Measurements from ENCODE around the gene GFOD2.

GFOD2 gene

DNA sequence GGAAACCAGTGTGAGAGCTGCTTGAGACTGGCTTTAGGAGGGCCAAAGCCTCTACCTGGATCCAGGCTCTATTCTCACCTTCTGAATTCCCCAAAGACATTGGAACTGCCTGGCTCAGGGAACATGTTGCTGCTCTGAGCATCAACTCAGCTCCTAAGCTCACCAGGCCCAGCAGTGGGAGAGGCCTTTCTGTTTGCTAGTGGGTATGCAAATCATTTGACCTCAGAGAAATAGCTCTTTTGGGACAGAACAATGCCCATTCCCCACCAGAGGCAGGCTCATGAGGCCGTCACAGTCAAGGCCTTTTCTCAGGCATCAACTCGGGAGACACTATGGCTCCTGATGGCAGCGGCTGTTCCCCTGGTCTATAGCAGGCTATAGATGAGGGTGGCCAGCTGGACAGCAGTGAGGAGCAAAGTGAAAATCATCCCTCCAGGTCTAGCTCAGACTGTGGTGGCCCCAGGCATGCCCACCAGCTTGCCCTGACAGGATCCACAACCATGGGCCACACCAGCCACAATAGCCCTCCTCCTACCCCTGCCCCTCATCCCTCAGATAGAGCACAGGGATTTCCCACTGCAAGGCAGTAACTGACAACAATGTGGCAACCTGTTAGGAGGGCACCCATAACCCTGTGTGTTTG is 30.4 kb upstream of the GFOD2 start:
- no peak for DNase-seq (ENCODE audit: low read depth)
- TF ChIP-seq, protein P1, sequence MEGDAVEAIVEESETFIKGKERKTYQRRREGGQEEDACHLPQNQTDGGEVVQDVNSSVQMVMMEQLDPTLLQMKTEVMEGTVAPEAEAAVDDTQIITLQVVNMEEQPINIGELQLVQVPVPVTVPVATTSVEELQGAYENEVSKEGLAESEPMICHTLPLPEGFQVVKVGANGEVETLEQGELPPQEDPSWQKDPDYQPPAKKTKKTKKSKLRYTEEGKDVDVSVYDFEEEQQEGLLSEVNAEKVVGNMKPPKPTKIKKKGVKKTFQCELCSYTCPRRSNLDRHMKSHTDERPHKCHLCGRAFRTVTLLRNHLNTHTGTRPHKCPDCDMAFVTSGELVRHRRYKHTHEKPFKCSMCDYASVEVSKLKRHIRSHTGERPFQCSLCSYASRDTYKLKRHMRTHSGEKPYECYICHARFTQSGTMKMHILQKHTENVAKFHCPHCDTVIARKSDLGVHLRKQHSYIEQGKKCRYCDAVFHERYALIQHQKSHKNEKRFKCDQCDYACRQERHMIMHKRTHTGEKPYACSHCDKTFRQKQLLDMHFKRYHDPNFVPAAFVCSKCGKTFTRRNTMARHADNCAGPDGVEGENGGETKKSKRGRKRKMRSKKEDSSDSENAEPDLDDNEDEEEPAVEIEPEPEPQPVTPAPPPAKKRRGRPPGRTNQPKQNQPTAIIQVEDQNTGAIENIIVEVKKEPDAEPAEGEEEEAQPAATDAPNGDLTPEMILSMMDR (conservative IDR thresholded peaks at IDR 0.05; ENCODE audit: low read depth, low read length) = no peak
- H3K4me3 ChIP-seq (ENCODE audit: low read length) = no peak overlapping the region

DNA sequence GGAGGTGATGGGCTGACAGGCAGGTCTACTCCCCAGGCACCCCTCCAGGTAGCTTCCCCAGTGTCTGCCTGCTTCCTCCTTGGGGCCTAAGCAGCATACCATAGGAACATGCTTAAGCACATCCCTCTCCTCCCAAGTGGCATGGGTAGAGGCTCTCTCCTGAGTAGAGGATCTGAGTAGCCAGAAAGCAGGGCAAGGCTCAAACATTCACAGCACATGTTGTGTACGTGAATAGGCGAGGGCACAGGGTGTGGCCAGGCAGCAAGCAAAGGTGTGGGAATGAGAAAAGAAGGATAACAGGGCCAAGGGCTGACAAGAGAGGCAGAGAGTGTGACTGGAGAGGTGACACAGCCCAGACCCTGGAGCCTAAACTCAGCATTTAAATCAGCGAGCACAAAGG is 29.7 kb upstream of the GFOD2 start:
- no peak for DNase-seq (ENCODE audit: low read depth)
- H3K4me3 ChIP-seq (ENCODE audit: low read length) = no peak overlapping the region
- TF ChIP-seq, protein P1 (conservative IDR thresholded peaks at IDR 0.05; ENCODE audit: low read depth, low read length) = no peak

DNA sequence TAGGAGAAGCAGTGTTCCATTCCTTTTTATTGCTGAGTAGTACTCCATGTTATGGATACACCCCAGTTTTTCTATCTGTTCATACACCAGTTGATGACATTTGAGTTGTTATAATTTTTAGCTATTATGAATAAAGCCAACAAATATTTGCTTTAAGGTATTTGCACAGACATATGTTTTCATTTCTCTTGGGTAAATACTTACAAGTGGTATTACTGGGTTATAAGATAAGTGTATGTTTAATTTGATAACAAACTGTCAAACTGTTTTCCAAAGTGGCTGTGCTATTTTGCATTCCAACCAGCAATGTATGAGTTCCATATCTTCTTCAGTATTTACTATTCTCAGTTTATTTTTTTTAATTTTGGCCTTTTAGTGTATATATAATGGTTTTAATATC is 27.7 kb upstream of the GFOD2 start:
- TF ChIP-seq, protein P1 (conservative IDR thresholded peaks at IDR 0.05; ENCODE audit: low read depth, low read length) = no peak
- no peak for DNase-seq (ENCODE audit: low read depth)
- H3K4me3 ChIP-seq (ENCODE audit: low read length) = no peak overlapping the region

DNA sequence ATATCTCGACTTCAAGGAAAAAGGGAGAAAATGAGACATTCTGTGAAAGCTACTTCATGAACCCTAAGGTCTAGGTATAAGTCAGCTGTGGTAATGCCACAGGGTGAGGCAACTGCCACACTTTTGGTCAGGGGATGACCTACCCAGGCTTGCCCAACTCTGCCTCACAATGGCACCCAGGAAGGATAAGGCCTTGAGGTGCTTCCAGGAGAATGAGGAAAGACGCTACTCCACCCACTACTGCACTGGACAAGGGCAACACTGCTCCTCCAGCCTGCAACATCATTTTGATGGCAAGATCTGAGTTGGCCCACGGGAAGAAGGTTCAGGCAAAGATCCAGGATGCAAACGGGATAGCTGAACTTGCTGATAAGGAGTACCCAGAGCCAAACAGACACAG is 22.0 kb upstream of the GFOD2 start:
- no peak overlapping the region for H3K4me3 ChIP-seq (ENCODE audit: low read length)
- TF ChIP-seq, protein P1 (conservative IDR thresholded peaks at IDR 0.05; ENCODE audit: low read depth, low read length) = no peak
- DNase-seq (ENCODE audit: low read depth) = no peak

DNA sequence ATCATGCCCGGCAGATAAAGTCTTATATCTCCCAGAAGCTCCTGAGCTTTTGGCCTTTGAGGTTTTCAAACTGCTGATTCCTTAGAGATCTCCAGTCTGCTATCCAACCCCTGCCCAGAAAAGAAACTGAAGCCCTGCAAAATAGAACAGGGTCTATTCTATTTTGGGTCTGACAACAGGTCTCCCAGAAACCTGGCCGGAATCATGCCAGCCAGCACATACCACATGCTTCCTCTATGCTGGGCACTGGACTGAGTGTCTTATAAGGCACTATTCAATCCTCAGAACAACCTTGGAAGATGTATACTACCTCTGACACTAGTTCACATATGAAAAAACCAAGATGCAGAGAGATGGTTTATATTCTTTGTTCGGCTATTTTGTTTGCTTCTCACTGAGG is 21.3 kb upstream of the GFOD2 start:
- TF ChIP-seq, protein P1 (conservative IDR thresholded peaks at IDR 0.05; ENCODE audit: low read depth, low read length) = no peak
- no peak overlapping the region for H3K4me3 ChIP-seq (ENCODE audit: low read length)
- no peak for DNase-seq (ENCODE audit: low read depth)

DNA sequence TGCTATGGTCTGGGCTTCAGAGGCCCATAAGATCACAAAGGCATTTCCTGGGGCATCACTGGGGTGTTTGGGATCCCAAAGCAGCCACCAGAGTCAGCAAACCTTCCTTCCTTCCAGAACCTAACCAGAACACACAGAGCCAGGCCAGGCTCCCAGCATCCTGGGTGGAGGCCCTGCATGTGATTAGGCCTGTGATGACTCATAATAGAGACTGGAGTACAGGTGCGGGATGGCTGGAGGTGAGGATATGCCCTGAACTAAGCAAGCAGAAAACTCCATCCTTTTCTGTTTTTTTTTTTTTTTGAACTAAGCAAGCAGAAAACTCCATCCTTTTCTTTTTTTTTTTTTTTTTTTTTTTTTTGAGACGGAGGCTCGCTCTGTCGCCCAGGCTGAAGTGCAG is 17.7 kb upstream of the GFOD2 start:
- DNase-seq (ENCODE audit: low read depth) = no peak
- TF ChIP-seq, protein P1 (conservative IDR thresholded peaks at IDR 0.05; ENCODE audit: low read depth, low read length) = no peak
- H3K4me3 ChIP-seq (ENCODE audit: low read length) = no peak overlapping the region

DNA sequence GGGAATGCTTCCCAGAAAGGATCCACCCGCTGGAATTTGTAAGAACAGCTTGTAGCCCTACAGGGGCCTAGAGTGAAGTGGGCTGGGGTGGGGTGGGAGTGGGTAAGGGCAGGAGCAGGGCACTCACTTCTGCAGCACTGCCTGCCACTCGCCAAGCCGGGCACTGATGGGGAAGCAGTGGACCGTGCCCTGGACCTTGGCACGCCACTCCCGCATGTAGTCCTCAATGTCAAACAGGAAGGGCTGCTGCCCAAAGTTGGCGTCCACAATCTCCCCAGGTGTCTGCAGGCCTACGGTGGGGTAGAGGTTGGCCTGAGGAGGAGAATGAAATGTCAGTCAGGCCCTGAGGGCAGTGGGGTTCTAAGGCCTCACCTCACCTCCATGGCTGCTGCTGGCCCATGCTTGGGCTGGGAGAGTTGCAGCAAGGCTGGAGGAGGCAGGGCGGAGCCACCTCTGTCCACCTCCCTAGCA is 15.7 kb upstream of the GFOD2 start:
- H3K4me3 ChIP-seq (ENCODE audit: low read length) = no peak overlapping the region
- no peak for DNase-seq (ENCODE audit: low read depth)
- TF ChIP-seq, protein P1 (conservative IDR thresholded peaks at IDR 0.05; ENCODE audit: low read depth, low read length) = no peak
